HG03196 (cell line): ENCODE results near the gene GPR180.

ENCODE experiments used
- ATAC-seq: cut with Tn5 transposase; IDR thresholded peaks from one replicate; pipeline ENCODE4 v1.9.1; 2021; ENCODE audit not compliant: unreplicated experiment

Gene GPR180

GRCh38 chr13:94601446-94602431 is at the start of gene GPR180:
GPR180 (plus strand) TSS chr13:94601857; CDS start chr13:94601928, 71 bp downstream.
- ATAC-seq, result peak; percentile 100

DNA sequence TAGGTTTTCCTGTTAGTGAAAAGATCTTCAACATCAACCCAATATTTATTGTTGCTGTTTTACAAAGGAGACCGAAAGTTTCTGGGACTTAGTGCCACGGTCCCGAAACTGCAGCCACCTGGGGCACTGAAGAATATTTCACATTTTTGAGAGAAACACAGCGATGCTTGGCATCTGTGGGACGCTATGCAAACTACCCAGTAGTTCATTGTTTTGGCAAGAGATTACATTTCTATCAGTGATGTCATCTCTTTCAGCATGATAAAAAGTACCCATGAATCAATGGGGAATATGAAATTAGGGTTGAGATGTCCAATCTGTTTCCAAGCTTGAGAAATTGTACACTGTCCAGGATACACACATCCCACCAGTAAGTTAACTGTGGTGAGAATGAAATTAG is 49.6 kb upstream of the GPR180 start:
- no peak for ATAC-seq

- ATAC-seq, result no peak
These were observed 47.9 kb upstream of the GPR180 start for GRCh38 chr13:94553766-94554165.

- ATAC-seq, result no peak
These were observed 45.6 kb upstream of the GPR180 start for GRCh38 chr13:94556041-94556440.

DNA sequence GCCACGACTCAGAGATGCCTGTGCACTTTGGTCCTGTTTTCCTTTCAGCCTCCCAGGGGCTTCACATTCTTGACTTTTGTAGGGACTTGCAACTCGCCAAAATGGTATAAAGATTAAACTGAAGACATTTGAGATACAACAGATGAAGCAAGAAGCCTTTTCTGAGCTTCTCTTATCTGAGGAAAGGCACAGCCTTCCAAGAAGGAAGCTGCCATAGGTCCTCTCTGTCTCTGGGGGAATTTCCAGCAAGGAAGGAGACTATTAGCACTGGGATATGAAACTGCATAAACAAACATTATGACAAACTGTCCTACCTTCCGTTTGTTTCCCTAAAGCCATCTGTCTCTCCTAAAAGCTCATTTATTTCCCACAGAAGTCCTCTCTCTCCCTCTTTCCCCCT is 45.0 kb upstream of the GPR180 start:
- no peak for ATAC-seq

DNA sequence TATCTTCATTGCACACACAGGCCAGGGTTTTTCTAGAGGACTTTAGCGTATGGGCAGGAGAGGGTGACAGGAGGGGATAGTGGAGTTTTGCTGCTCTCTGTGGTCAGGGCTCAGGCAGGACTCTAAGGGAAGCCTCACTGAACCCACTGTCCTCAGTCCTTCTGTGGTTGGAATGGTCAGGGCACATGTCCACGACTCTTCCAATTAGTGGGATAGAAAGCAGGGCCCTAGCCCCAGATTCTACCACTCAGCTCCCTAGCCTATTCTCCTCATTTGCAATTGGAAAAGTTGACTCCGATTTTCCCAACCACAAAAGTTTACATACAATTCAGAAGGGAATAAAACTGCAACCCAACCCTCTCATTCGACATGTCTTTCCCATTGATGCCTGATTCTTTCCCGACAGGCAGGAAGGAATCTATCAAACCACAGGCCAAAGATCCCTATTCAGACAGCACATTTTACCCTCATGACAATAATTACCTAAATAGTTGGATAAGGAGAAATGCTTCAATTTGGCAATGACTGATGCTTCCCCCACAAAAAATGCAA is 43.9 kb upstream of the GPR180 start:
- ATAC-seq, result no peak

DNA sequence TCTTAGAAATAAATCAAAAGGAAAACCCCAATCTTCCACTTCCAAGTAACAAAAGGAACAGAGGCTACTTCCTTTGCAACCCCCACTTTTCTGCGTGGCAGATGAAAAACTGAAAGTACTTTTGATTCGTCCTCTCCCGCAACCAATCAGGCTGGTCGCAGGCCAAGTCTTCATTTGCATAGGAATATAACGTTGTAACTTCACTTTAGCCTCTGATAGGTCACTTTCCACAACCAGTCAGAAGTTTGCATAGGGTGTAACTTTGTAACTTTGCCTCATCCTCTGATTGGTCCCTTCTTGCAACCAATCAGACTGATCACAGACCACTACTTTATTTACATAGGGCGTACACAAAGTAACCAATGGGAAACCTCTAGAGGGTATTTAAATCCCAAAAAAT is 42.9 kb upstream of the GPR180 start:
- no peak for ATAC-seq

GRCh38 chr13:94559222-94559795 is 42.3 kb upstream of the GPR180 start:
- ATAC-seq, result no peak

- no peak for ATAC-seq
These were observed 41.5 kb upstream of the GPR180 start for GRCh38 chr13:94560116-94560515.

- no peak for ATAC-seq
These were observed 40.5 kb upstream of the GPR180 start for GRCh38 chr13:94561126-94561525.

- no peak for ATAC-seq
These were observed 34.1 kb upstream of the GPR180 start for GRCh38 chr13:94567581-94567980.

GRCh38 chr13:94568443-94568842 is 33.2 kb upstream of the GPR180 start:
- no peak for ATAC-seq

DNA sequence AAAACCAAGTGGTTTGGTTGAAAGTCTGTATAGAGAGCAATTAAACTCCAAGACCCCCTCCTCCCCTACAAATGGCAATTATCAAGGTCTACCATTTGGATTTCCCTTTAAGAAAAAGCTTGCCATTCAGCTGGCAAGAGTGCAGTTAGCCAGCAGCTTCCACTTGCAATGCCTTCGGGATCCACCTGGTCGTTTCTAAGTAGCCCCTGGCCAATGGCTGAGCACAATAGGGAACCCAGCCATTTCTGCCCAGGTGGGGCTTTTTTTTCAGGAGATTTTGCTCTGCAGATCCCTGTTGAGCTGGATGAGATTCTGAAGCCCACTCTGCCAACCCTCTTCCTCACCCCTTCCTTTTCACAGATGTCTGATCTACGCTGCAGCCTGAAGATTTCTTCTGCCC is 32.0 kb upstream of the GPR180 start:
- no peak for ATAC-seq

DNA sequence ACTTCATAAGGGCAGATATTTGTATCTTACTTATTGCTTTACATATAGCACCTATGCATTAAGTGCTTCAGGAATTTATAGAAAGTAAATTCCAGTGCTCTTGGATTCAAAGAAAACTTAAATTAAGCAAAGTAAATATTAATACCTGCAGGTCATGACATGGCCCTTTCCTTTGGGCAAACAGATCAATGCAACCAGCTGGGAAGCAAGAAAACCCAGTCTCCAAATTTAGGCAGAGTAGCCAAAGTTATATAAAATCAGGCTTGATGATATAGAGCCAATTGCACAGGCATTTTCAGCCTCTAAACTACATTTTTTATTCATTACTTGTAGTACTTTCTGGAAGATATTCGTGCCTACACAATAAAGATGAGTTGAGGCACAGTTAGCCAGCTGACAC is 22.6 kb upstream of the GPR180 start:
- ATAC-seq, result no peak

DNA sequence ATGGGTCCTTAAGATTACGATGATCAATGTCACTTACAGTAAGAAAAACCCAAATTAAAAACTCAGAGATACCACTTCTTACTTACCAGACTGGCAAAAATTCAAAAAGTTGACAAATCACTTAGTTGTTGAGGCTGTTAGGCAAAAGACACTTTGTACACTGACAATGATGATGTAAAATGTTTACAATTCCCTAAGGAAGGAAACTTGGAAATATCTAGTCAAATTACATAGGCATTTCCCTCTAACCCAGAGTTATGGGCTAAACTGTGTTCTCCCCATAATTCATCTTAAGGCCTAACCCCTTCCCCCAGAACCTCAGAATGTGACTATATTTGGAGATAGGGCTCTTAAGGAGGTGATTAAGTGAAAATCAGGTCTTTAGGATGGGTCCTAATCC is 17.7 kb upstream of the GPR180 start:
- ATAC-seq, result no peak

DNA sequence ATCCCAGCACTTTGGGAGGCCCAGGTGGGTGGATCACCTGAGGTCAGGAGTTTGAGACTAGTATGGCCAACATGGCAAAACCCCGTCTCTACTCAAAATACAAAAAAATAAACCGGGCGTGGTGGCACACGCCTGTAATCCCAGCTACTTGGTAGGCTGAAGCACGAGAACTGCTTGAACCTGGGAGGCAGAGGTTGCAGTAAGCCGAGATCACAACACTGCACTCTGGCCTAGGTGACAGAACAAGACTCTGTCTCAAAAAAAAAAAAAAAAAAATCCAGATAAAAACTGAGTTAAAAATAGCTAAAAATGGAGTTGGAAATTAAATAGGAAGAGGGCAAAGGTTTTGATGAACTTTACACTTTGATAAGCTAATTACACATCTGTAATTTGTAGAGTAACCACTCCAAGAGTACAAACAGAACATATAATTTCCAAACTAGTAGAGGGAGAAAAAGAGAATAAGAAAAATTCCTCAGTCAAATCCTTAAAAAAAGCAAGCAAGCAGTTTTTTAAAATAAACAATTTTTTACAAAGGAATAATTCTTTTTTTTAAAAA is 16.0 kb upstream of the GPR180 start:
- ATAC-seq, result no peak

GRCh38 chr13:94586371-94586770 is 15.3 kb upstream of the GPR180 start:
- ATAC-seq, result no peak

DNA sequence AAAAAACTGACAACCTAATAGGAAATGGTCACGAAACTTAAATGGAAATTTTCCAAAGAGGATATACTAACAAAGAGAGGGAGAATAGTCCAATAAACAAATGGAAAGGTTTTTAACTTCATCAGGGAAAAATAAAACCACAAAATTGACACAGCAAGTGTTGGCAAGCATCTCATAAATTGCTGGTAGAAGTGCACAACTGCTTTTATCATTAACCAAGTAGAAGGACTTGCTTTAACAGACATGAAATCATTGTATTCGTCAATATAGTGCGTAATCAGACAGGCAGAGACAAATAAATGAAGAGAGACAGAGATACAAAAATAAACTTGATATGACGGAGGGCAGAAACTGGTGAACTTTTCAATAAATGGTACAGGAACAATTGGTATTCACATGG is 13.1 kb upstream of the GPR180 start:
- no peak for ATAC-seq

DNA sequence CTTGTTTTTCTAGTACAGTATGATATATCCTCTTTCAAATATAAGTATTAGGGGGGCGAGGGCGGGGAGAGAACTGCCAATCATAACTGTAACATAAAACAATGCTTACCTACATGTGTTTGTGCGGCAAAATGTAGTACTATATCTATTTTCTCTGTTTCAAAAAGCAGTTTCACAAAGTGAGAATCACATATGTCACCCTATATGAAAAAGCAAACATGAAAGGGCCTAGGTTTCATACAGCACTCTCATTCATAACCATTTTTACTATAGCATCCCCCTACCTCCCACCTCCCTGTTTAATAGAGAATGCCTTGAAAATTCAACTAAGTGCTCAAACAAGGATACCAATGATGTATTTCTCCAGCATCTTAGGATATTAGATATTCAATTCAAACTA is 10.9 kb upstream of the GPR180 start:
- ATAC-seq, result no peak

GRCh38 chr13:94595001-94595949 is 6.4 kb upstream of the GPR180 start:
- peak; percentile 43 for ATAC-seq
